IPS-18c (cell line): ENCODE results near the gene DYNLL1.

Experiments
- H3K4me3 ChIP-seq: 2 replicates; pipeline ENCODE4 v1.7.0; 2013; ENCODE audit warnings: low read depth, mild to moderate bottlenecking, low read length, moderate library complexity; ENCODE audit not compliant: insufficient read depth
- H3K9me3 ChIP-seq: one replicate; pipeline ENCODE4 v1.6.1; 2013; ENCODE audit warnings: mild to moderate bottlenecking, low read length, moderate library complexity; ENCODE audit not compliant: control insufficient read depth, insufficient read depth

The DYNLL1 gene

DNA sequence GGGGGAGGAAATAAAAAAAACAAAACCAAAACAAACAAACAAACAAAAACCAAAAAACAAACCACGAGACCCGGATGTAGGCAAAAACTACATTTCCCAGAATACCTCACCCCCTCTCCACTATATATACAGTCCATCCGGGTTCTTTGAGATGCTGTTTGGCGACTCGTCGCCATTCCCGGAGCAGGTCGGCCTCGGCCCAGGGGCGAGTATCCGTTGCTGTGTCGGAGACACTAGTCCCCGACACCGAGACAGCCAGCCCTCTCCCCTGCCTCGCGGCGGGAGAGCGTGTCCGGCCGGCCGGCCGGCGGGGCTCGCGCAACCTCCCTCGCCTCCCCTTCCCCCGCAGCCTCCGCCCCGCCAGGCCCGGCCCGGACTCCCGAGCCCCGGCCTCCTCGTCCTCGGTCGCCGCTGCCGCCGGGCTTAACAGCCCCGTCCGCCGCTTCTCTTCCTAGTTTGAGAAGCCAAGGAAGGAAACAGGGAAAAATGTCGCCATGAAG is 38.3 kb downstream of the DYNLL1 start, which contains the start of gene RNF10:
RNF10 (plus strand) TSS at position 154 of the 500 bp plus-strand sequence. CDS start 456 bp downstream, outside the sequence.
- Histone ChIP-seq H3K9me3 (peaks cover 2% of the 10 kb centered on the region), H3K4me3 (peak within 1 kb of the TSS; percentile 90)

DNA sequence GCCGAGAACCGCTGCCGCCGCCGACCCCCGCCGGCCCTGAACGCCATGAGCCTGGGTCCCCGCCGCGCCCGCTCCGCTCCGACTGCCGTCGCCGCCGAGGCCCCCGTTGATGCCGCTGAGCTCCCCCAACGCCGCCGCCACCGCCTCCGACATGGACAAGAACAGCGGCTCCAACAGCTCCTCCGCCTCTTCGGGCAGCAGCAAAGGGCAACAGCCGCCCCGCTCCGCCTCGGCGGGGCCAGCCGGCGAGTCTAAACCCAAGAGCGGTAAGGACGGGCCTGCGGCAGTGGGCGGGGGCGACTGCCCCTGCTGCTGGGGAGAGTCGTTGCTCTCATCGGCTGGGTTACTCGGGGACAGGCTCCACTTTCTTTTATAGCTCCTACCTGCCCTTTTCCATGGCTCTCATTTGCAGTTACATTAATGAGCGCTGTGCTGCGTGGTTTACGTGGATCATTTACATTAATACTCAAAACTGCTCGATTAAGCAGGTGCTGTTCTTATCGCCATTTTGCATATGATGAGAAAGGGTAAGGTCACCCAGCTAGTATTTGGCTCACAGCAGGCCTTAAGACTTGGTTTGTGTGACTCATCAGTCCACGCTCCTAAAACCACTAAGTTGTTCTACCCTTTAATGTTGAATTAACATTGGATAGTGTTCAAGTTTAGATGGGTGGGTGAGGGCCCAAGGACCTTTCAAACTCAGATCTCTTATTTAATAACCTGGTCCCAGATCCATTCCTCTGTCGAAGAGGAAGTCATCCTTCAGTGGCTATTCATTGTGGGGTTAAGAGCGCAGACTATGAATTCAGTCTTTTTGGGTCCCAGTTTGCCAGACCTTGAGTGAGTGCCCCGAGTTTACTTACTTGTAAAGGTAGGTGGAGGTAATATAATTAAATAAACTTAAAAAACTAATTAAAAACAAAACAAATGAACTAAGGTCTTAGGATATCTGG is 39.1 kb downstream of the DYNLL1 start:
- peaks cover 2% of the 10 kb centered on the region for H3K9me3 ChIP-seq
- H3K4me3 ChIP-seq: peak overlapping the region; percentile 90

DNA sequence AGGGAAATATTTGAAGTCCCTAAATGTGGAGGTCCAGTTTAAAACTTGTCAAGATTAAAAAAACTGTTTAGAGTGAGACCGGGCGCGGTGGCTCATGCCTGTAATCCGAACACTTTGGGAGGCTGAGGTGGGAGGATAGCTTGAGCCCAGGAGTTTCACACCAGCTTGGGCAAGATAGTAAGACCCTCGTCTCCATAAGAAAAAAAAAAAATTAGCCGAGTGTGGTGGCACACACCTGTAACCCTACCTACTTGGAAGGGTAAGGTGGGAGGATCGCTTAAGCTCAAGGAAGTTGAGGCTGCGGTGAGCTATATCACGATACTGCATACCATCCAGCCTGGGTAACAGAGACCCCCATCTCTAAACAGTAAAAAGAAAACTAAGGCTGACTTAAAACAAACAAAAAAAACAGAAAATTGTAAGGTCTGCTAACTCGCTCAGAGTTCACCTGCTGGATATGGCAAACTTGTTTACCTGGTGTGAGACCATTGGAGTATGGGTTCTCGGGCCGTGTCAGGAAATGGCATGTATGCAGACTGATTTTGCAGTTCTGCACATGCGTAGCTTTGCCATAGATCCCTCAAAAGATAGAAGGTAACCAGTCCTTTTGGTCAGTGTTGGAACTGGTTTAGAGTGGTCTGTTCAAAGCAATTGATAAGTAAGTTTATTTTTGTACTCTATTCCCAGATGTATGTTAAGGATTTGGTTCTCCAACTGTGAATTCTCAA is 40.3 kb downstream of the DYNLL1 start:
- H3K4me3 ChIP-seq: no peak overlapping the region

DNA sequence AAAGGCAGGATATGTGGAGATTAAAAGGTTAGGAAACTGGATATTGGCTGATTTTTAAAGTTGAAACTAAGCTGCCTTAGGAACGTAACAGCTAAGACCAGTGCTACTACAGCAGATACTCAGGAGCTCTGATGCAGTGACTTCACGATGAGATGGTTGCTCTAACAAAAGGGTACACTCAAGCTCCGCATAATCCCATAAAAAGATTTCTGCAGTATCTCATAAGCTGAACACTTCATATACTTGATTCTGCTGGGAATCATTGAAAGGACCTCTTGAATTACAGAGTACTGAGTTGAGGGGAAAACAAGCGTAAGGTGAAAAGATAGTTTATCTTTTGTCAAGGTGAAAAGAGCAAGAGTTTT is 41.9 kb downstream of the DYNLL1 start:
- Histone ChIP-seq H3K9me3 (peaks cover 2% of the 10 kb centered on the region), H3K4me3 (no peak overlapping the region)

More for the DNA sequence above, 40.3 kb downstream of the DYNLL1 start:
- H3K9me3 ChIP-seq: peaks cover 2% of the 10 kb centered on the region

DNA sequence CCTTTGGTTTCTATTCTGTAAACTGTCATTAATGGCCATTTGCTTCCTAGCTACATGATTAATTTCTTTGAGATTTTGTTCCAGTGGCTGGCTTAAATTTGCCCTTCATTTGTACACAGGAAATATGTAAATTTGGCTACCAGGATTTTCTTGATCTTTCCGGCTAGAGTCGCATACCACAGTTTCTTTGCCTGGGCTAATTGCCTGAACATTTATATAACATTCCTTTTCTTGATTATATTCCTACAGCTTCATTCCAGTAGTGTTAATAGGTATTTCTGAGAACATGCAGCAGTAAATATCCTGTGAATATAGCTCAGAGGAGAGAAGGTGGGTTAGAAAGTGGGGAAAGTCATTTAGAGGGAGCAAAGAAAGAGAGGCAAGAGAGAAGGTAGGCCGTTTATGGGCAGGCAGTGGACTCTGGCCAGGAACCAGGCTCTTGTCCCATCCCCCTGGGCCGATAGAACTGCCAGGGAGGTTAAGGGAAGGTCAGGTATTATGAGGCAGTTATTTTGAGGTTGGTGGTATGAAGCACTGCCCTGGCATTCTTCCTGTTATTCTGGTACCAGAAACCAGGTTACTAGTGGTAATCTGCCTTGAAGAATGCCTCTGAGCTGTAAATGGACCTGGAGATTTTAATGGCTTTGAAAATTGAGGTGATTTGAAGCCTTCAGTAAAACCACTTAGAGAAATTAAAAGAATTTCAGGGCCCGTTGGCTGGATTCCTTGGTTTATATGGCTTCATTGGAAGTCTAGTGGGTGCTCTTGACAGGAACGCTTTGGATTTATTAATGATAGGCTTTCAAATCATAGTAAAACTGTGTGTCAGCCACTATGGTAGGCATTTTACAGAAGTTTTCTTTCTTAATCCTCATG is 42.6 kb downstream of the DYNLL1 start:
- Histone ChIP-seq H3K4me3 (no peak overlapping the region), H3K9me3 (peaks cover 2% of the 10 kb centered on the region)

DNA sequence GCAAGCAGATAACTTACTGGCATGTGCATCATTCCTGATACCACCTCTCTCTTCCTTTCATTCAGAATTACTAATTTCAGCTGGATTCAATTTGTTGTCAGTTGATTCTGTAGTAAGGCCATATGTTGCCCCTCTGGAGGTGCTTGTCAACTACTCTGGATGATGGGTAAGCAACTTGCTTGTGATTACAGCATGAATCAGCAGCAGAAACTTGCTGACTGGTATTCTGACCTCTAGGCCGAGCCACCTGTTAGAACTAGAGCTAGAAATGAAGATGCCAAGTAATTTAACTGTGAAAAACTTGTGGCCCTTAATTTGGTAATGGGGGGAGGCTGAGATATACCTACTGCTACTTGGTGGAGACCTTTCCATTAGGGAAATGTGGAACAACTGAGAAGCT is 43.4 kb downstream of the DYNLL1 start:
- H3K9me3 ChIP-seq: peaks cover 2% of the 10 kb centered on the region
- H3K4me3 ChIP-seq: no peak overlapping the region

DNA sequence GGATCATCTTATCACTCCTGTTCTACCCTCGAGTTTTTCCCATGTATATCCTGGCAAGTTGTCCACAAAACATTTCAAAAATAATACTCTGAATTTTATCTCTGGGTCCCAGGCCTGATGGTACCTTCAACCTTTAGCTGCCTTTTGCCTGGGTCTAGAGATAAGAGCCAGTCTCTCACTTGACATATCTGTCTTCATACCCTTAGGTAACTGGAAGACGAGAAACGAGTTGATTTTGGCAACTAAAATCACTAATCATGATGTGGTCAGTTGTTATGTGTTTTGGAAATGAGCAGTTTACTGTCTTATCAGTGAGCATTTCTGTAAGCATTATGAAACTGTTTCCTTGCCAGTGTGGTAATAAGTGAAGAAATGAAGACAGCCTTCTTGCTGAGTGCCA is 44.5 kb downstream of the DYNLL1 start:
- Histone ChIP-seq H3K4me3 (no peak overlapping the region), H3K9me3 (no peaks in the 10 kb centered on the region)

DNA sequence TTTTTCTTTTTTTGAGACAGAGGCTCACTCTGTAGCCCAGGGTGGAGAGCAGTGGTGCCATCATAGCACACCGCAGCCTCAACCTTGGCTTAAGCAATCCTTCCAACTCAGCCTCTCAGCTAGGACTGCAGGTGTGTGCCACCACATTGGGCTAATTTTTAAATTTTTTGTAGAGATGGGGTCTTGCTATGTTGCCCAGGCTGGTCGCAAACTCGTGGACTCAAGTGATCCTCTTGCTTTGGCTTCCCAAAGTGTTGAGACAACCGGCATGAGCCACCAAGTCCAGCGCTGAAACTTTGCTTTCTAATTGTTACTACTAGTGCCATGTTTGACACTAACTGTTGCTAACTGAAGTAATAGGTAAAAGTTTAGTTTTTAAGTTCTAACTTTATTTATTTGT is 46.3 kb downstream of the DYNLL1 start:
- H3K9me3 ChIP-seq: no peaks in the 10 kb centered on the region
- no peak overlapping the region for H3K4me3 ChIP-seq

DNA sequence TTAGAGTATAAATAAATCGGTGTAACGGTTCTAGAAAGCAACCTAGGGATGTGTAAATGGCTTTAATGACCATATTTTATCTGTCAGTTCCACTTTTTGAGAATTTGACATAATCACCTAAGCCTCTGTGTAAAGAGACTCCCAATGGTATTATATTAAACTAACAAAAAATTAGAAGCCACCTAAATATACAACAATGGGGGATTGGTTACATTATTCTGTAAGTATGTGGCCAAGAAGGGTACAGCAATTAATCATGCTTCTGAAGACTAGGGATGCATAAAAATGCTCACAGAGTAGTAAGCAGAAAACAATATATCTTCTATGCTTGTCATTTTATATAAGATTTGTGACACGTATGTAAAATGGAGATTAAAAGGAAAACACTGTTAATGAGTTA is 48.8 kb downstream of the DYNLL1 start:
- no peak overlapping the region for H3K4me3 ChIP-seq
- H3K9me3 ChIP-seq: no peaks in the 10 kb centered on the region

DNA sequence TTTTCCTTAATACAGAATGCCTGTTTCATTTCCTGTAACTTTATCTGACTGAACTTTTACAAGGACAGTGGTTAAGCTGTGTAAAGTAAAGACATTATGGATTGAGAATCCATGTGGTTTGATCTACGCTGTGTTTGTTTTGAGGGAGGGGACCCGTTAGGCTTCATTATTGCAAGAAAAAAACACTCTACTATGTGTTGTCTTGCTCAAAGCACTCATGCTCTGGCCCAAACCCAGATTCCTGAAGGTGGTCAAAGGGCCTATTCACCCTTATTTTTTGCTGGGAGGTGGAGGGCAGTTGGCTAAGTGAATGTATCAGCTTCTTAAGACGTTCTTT is 50.1 kb downstream of the DYNLL1 start:
- Histone ChIP-seq H3K4me3 (no peak overlapping the region), H3K9me3 (no peaks in the 10 kb centered on the region)
